ENCODE data around the gene F8.
"Not testable (repeated sequence)": the region's sequence is repeated elsewhere in the genome, so short reads cannot be mapped to it uniquely, and the experiment has no call there.

- TF ChIP-seq SUZ12 (IDR thresholded peaks at IDR 0.05; ENCODE audit: extremely low read depth, insufficient read depth, insufficient read length); ZNF274 (IDR thresholded peaks at IDR 0.05; ENCODE audit: low read depth, low read length); YY1 (IDR thresholded peaks at IDR 0.05; ENCODE audit: insufficient read depth, insufficient read length): not testable (repeated sequence)
Observed at GRCh38 chrX:154910048-154910447, 112.5 kb downstream of the F8 start.

Measured in NT2/D1 (cell line).